Heart left ventricle (tissue), 16 donors: ENCODE data around the gene CWC27. TPM values are rescaled to one million over a fixed set of nuclear protein-coding genes. Genes with fewer than 3 reads are reported as not detected.

ENCODE experiments used
- ATAC-seq, 4 donors: fragments of 200-7000 bp; cut with Tn5 transposase; one replicate each; pipeline ENCODE4 v1.9.1; 2020 to 2022; ENCODE audit warnings: moderate library complexity in 4 of 4, mild to moderate bottlenecking in 3 of 4, moderate number of reproducible peaks in 1 of 4
- DNase-seq, 5 donors: peaks; one replicate each; pipeline ENCODE4 v3.0.0-alpha.2; 2020
- H3K27ac ChIP-seq, 12 donors: fragments of 200-600 bp; sonication (generic) in 4 of 12; one replicate each; pipeline versions ENCODE4 v1.5.0 to v1.8.0; 2016 to 2022; ENCODE audit warnings: mild to moderate bottlenecking in 2 of 12
- H3K27me3 ChIP-seq, 9 donors: fragments of 200-600 bp; sonication (generic) in 2 of 9; one replicate each; pipeline versions ENCODE4 v1.5.1 to v1.8.0; 2016 to 2022; ENCODE audit warnings: mild to moderate bottlenecking in 3 of 9
- H3K36me3 ChIP-seq, 9 donors: fragments of 200-600 bp; sonication (generic) in 2 of 9; one replicate each; pipeline versions ENCODE4 v1.5.0 to v1.8.0; 2018 to 2022; ENCODE audit warnings: mild to moderate bottlenecking in 2 of 9
- H3K4me1 ChIP-seq, 12 donors: fragments of 200-600 bp; sonication (generic) in 4 of 12; one replicate each; pipeline versions ENCODE4 v1.5.0 to v1.8.0; 2016 to 2022; ENCODE audit warnings: mild to moderate bottlenecking in 3 of 12
- H3K4me3 ChIP-seq, 12 donors: fragments of 200-600 bp; sonication (generic) in 4 of 12; one replicate each; pipeline versions ENCODE4 v1.5.0 to v1.8.0; 2017 to 2022; ENCODE audit warnings: mild to moderate bottlenecking in 9 of 12, moderate library complexity in 4 of 12
- H3K9me3 ChIP-seq, 12 donors: fragments of 200-600 bp; sonication (generic) in 4 of 12; one replicate each; pipeline versions ENCODE4 v1.5.0 to v1.8.0; 2016 to 2022; ENCODE audit warnings: mild to moderate bottlenecking in 1 of 12
- CTCF ChIP-seq, 12 donors: fragments of 200-600 bp; sonication (generic) in 4 of 12; IDR thresholded peaks; one replicate each; pipeline versions ENCODE4 v1.5.0 to v1.8.0; 2018 to 2022; ENCODE audit warnings: antibody characterized with exemption in 12 of 12, mild to moderate bottlenecking in 5 of 12
- POLR2A ChIP-seq, 2 donors: fragments of 450-650 bp; IDR thresholded peaks; one replicate each; pipeline ENCODE4 v1.6.1; 2017; ENCODE audit warnings: antibody characterized with exemption in 2 of 2, mild to moderate bottlenecking in 2 of 2, moderate library complexity in 2 of 2
- WGBS, 4 donors: extraction: QIAGEN DNeasy Blood & Tissue Kit in 2 of 4; methylation state at CpG; one replicate each; pipeline versions ENCODE4 v1.1.5 to v1.1.7; 2013 to 2018; 5-methylcytosine and 5-hydroxymethylcytosine counted together
- intact Hi-C, 10 donors: fragments of 100-400 bp; cut with DNase I; formaldehyde crosslinking; loops; one replicate each; pipeline versions ENCODE4 v1.11.1 to v1.14.2; 2022
- polyA plus RNA-seq, 2 donors: library from polyadenylated mRNA; stranded (reverse); fragments of 200-250 nt; gene quantifications; one replicate each; pipeline ENCODE4 v1.2.3, GENCODE V29; 2013
- total RNA-seq, 9 donors: library from RNA; depleted of rRNA in 2 of 9; stranded (reverse); fragments of >200 nt in 2 of 9; fragmentation: NEBNext Ultra II Directional in 3 of 9; extraction: Animal tissue kit (Norgen Biotek cat#: 25700) in 3 of 9; gene quantifications; one replicate each; pipeline versions ENCODE4 v1.1.0 to v1.2.4, GENCODE V29; 2016 to 2023
- donor health status: ischemic (EF 13 %, LVEDD 7.1; RV severe dilation, severe dysfunction).
- donor health status: healthy with polysubstance abuse.
- donor health status: DM: no; HTN: yes; CAD: no.
- donor health status: DM: no; HTN: no; CAD: no.
- donor health status: ischemic (EF 25% LVEDD 6.9; RV normal size, moderate dysfunction).
- donor health status: ischemic (EF 25% LVEDD 5.7; RV mildly dilated, moderate dysfunction).
- donor health status: healthy.
- donor health status: DM: yes; HTN: yes; CAD: no.
- donor health status: ischemic (EF 35%, LVEDD 5.7; RV mildly dilated, moderate dysfunction).
- donor health status: nonischemic (EF 11% LVEDD 7.7; RV severe dilation, severe dysfunction).
- donor health status: DM: yes; HTN: yes; CAD: no.
- donor health status: PGD.
- donor health status: ischemic (EF 29% LVEDD 5.4; RV normal size, mild dysfunction).
- donor health status: nonischemic (EF 23%, LVEDD 6.1; RV moderate dilation, normal function).

CWC27 gene
- total and polyA plus RNA-seq, 11 donors, result 10.7 to 33.3 (median 23.5) TPM

- Histone ChIP-seq H3K27me3 (no peaks in the 10 kb centered on the region), H3K4me1 (no peaks in the 10 kb centered on the region), H3K4me3 (no peak overlapping the region), H3K9me3 (peaks cover 0 to 17% (median 11%) of the 10 kb centered on the region in 12 donors), H3K27ac (no peak overlapping the region), H3K36me3 (peaks cover 0 to 8% (median 0%) of the 10 kb centered on the region in 9 donors)
- intact Hi-C loops, result loop anchor here in 9 of 10 donors (1.0 to 10.0 kb wide), 12 partner anchors 78 to 526 kb away; partner anchors contain the start of gene ADAMTS6 (in 6 of the 9)
- no peak for TF ChIP-seq POLR2A (IDR thresholded peaks at IDR 0.05)
- TF ChIP-seq CTCF (IDR thresholded peaks at IDR 0.05), result peak; percentile 30 to 73 (median 59)
- DNase-seq (no peak), ATAC-seq (no peak)
Measured at GRCh38 chr5:64958757-64959391, 190.1 kb downstream of the CWC27 start.

- H3K27ac ChIP-seq, result no peak overlapping the region
- no peaks in the 10 kb centered on the region for H3K4me1 ChIP-seq
- intact Hi-C loops, result loop anchor here in 4 of 10 donors (5.0 to 10.0 kb wide), 4 partner anchors 102 to 249 kb away; no protein-coding TSS in a partner anchor
Measured at GRCh38 chr5:64963278-64963677, 194.5 kb downstream of the CWC27 start.

GRCh38 chr5:64968591-64969110, 199.9 kb downstream of the CWC27 start:
- H3K36me3 ChIP-seq, result peaks cover 0 to 14% (median 0%) of the 10 kb centered on the region in 9 donors
- H3K9me3 ChIP-seq, result peaks cover 0 to 9% (median 2%) of the 10 kb centered on the region in 12 donors
- TF ChIP-seq POLR2A (IDR thresholded peaks at IDR 0.05) (no peak), CTCF (IDR thresholded peaks at IDR 0.05) (no peak)
- WGBS, 4 donors, result 95 to 100% (median 97%) methylated on average over 1 of the region's 1 CpG
- H3K4me1 ChIP-seq, result peaks cover 0 to 20% (median 1%) of the 10 kb centered on the region in 12 donors
- H3K4me3 ChIP-seq, result no peak overlapping the region
- no peak for ATAC-seq
- H3K27ac ChIP-seq, result no peak overlapping the region
- intact Hi-C loops, result loop anchor here in 3 of 10 donors (5.0 to 10.0 kb wide), 3 partner anchors 96 to 224 kb away; no protein-coding TSS in a partner anchor
- no peaks in the 10 kb centered on the region for H3K27me3 ChIP-seq
- no peak for DNase-seq

More at GRCh38 chr5:64963278-64963677, 194.5 kb downstream of the CWC27 start:
- Histone ChIP-seq H3K4me3 (no peak overlapping the region), H3K27me3 (no peaks in the 10 kb centered on the region), H3K9me3 (peaks cover 0 to 21% (median 14%) of the 10 kb centered on the region in 12 donors), H3K36me3 (peaks cover 0 to 8% (median 0%) of the 10 kb centered on the region in 9 donors)
- no peak for DNase-seq
- 98 to 100% (median 99%) methylated on average over 1 of the region's 1 CpG for WGBS, 4 donors
- no peak for ATAC-seq
- no peak for TF ChIP-seq POLR2A (IDR thresholded peaks at IDR 0.05)
- no peak for TF ChIP-seq CTCF (IDR thresholded peaks at IDR 0.05)

- TF ChIP-seq CTCF (IDR thresholded peaks at IDR 0.05) (no peak), POLR2A (IDR thresholded peaks at IDR 0.05) (no peak)
- ATAC-seq, result no peak
- no peak for DNase-seq
- Histone ChIP-seq H3K9me3 (no peaks in the 10 kb centered on the region), H3K4me3 (no peak overlapping the region), H3K27me3 (no peaks in the 10 kb centered on the region), H3K36me3 (peaks cover 0 to 14% (median 0%) of the 10 kb centered on the region in 9 donors), H3K27ac (no peak overlapping the region), H3K4me1 (peaks cover 0 to 23% (median 1%) of the 10 kb centered on the region in 12 donors)
- intact Hi-C loops, result loop anchor here in 3 of 10 donors (5.0 to 10.0 kb wide), 3 partner anchors 95 to 223 kb away; no protein-coding TSS in a partner anchor
- 80 to 83% (median 82%) methylated on average over 5 of the region's 5 CpGs for WGBS, 4 donors
Measured at GRCh38 chr5:64969578-64969977, 200.8 kb downstream of the CWC27 start.
